ENCODE measurements around the gene FHAD1.
"Not testable (repeated sequence)": the region's sequence is repeated elsewhere in the genome, so short reads cannot be mapped to it uniquely, and the experiment has no call there.

Gene FHAD1

DNA sequence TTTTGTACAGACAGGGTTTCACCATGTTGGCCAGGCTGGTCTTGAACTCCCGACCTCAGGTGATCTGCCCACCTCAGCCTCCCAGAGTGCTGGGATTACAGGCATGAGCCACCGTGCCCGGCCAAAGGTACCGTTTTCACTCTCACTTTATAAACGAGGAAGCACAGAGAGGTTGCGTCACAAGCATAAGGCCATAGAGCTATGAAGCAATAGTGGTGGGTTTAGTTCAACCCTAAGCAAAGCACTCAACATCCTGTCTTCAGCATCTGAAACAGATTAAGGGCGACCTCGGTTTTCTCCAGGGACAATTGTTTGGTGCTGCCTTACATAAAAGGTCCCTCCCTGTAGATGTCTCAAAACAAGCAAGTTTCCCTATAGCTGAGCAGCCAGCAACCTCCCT lies 187.7 kb downstream of the FHAD1 start:
- not testable (repeated sequence) for DNase-seq (ENCODE audit: low read depth, low spot score)

DNA sequence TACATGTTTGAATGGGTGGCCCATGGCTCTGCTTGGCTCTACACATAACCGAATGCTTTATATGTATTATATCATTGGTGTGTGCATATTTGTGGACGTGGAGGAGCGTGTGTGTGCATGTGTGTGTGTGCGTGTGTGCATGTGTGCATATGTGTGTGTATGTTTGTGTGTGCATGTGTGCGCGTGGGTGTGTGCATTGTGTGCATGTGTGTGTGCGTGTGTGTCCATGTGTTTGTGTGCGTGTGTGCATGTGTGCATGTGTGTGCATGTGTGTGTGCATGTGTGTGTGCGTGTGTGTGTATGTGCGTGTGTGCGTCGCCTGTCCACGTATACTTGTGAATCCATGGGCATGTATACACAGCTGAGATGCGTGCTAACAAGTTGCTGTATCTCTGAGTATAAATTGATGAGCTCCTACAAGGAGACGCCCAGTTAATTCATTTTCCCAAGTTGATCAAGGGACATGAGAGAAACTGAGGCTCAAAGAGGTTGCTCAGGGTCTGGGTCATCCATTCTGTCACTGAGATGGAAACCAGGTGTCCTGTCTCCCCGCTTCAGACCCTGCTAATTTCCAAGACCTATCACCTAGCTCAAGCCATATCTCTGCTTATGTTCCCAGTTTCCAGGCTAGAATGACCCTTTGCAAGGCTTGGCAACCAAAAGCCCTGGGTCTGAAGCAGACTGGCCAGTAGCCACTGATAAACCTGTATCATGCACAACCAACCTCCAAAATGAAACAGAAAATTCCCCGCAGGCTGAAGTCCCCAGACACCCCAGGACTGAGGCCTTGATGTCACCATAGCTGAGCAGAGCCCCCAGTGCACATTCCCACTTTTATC lies 188.4 kb downstream of the FHAD1 start:
- no peak for DNase-seq (ENCODE audit: low read depth, low spot score)

DNA sequence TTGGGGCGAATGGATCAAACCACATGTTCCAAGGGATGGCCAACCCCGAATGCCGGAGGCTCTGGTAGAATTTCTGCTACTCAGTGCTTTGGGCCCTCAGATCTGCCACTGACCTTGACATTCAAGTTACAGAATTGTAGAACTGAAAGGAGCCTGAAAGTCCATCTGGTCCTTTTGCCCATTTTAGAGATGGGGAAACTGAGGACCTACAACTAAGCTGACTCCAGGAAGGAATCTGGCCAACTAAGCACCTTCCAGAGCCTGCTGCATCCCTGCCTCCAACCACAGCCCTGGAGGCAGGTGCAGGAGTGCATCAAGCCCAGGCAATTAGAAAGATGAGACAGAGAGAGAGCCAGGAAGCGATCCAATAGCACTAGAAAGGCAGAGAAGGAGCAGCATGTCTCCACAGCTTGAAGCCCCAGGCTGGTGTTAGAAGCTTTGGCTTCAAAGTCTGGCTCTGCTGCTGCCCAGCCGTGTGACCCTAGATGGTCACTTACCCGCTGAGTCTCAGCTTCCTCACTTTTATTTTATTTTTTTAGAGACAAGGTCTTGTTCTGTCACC lies 189.9 kb downstream of the FHAD1 start:
- DNase-seq (ENCODE audit: low read depth, low spot score) = no peak

GRCh38 chr1:15439325-15439724 lies 192.3 kb downstream of the FHAD1 start:
- DNase-seq (ENCODE audit: low read depth, low spot score) = no peak

GRCh38 chr1:15440357-15440756 lies 193.3 kb downstream of the FHAD1 start:
- DNase-seq (ENCODE audit: low read depth, low spot score) = no peak

DNA sequence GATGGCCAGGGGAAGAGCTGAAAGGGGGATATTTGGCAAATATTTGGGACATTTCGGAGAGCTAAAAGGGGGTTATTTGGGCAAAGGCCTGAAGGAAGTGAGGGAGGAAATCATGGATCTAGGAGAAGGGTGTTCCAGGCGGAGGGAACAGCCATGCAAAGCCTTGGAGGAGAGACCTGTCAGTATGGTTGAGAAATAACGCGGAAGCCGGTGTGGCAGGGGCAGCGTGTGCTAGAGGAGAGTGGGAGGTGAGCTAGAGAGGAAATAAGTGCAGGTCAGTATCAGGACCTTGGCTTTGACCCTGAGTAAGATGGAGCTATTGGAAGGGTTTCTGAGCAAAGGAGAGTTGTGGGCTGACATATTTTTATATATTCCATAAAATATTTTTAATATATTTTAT lies 194.2 kb downstream of the FHAD1 start:
- no peak for DNase-seq (ENCODE audit: low read depth, low spot score)

DNA sequence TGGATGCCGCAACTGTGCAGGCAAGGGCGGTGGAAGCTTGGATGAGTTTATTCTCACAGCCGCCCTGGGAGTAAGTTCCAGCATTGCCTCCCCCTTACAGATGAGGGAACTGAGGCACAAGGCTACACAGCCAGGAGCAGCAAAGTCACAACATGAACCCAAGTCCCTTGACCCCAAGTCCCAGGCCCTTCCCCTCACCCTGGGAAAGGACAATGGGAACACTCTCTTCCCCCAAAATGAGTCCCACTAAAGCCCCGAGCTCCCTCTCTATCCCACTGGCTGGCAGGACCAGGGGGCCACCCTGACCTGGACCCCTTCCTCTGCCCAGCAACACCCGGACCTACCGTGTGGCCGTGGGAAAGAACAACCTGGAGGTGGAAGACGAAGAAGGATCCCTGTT lies 195.1 kb downstream of the FHAD1 start:
- no peak for DNase-seq (ENCODE audit: low read depth, low spot score)

DNA sequence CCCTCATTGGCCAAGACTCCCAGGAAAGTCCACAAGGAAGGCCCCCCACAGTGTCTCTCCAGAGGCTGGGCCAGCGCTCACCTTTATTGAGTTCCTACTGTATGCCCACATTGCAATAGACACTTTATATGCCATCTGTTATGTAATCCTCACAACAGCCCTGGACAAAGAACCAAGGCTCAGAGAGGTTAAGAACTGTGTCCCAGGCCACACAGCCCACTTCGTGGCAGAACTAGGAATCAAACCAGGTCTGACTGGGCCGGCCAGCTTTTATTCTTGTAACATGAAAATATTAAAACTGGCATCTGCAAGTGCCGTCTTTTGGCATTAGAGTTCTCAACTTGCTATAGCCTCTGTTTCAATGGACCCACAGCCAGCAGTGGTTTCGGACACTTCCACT lies 195.7 kb downstream of the FHAD1 start:
- no peak for DNase-seq (ENCODE audit: low read depth, low spot score)

- no peak for DNase-seq (ENCODE audit: low read depth, low spot score)
Measured at GRCh38 chr1:15443281-15443680, 196.3 kb downstream of the FHAD1 start.

DNA sequence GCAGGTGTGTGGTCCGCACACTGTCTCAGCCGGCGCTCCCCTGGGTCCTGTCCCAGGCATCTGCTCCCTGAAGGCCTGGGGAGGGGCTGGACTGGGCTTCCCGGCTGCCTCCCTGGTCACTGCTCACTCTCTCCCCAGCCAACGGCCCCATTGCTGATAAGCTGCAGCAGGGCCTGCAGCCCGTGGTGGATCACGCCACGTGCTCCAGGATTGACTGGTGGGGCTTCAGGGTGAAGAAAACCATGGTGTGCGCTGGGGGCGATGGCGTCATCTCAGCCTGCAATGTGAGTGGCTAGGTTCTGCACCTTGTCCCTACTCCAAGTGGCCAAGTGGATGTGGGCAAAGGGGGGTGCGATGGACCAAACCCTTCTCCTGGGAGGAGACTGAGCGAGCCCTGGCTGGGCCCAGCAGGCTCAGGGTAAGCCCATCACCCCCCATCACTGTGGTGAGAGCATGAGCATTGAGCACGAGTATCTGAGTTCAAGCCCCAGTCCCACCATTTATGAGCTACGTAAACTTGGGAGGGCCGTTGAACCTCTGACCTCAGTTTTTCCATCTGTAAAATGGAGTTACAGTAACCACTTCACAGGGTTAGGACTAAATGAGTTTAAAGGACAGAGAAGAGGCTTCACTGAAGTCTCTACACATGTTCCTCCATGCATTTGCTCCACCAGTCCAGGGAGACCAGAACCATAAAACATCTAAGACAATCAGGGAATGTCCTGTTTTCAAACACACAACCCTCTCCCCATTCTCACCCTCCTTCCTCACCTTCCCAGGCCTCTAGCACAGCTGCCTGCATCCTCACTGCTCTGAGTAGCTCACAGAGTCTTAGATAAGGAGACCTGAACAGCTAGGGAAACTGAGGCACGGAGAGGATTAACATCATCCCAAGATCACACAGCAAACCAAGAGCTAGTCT lies 197.7 kb downstream of the FHAD1 start:
- no peak for DNase-seq (ENCODE audit: low read depth, low spot score)

- DNase-seq (ENCODE audit: low read depth, low spot score) = no peak
Measured at GRCh38 chr1:15445390-15446122, 198.5 kb downstream of the FHAD1 start.

DNA sequence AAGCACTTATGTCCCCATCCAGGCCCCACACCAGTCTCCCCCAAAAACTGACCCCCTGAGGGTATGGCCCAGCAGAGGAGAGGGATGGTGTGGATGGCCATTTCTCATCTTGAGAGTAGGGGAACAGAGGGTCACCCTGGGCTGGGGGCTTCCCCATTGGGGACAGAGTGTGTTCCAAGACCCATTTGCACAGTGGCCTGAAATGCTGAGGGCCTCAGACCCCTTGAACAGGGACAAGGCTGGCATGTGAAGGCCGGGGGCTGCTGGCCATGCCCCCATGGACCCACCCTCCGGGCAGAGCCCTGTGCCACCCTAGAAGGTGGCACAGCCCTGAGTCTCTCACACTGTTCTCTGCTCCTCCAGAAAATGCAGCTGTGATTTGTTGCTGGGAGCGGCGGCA lies 199.2 kb downstream of the FHAD1 start:
- DNase-seq (ENCODE audit: low read depth, low spot score) = no peak
